ENCODE results near the gene ZDHHC5.

DNA sequence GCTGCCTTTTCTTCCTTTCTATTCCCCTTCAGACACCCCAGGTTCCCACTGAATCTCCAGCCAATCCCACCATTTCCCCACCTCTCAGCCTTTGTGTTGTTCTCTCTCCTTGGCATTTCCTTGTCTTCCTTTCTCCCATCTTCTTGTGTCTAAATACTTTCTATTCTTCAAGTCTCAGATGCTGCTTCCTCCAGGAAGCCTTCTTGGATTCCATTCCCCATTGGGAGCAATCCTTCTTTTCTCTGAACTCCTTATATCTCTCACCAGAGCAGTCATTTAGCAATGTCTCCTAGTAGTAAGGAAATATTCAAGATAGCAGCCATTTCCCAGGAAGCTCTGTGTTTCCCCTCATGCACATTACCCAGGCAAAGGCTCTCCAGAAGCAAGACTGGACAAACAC lies 33.6 kb upstream of the ZDHHC5 start:
- TF ChIP-seq, protein P1, sequence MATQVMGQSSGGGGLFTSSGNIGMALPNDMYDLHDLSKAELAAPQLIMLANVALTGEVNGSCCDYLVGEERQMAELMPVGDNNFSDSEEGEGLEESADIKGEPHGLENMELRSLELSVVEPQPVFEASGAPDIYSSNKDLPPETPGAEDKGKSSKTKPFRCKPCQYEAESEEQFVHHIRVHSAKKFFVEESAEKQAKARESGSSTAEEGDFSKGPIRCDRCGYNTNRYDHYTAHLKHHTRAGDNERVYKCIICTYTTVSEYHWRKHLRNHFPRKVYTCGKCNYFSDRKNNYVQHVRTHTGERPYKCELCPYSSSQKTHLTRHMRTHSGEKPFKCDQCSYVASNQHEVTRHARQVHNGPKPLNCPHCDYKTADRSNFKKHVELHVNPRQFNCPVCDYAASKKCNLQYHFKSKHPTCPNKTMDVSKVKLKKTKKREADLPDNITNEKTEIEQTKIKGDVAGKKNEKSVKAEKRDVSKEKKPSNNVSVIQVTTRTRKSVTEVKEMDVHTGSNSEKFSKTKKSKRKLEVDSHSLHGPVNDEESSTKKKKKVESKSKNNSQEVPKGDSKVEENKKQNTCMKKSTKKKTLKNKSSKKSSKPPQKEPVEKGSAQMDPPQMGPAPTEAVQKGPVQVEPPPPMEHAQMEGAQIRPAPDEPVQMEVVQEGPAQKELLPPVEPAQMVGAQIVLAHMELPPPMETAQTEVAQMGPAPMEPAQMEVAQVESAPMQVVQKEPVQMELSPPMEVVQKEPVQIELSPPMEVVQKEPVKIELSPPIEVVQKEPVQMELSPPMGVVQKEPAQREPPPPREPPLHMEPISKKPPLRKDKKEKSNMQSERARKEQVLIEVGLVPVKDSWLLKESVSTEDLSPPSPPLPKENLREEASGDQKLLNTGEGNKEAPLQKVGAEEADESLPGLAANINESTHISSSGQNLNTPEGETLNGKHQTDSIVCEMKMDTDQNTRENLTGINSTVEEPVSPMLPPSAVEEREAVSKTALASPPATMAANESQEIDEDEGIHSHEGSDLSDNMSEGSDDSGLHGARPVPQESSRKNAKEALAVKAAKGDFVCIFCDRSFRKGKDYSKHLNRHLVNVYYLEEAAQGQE (IDR thresholded peaks at IDR 0.05; ENCODE audit: insufficient read depth in 1 of 2, low read depth in 2 of 2, low read length in 1 of 2): no peak
- TF ChIP-seq, protein P2, sequence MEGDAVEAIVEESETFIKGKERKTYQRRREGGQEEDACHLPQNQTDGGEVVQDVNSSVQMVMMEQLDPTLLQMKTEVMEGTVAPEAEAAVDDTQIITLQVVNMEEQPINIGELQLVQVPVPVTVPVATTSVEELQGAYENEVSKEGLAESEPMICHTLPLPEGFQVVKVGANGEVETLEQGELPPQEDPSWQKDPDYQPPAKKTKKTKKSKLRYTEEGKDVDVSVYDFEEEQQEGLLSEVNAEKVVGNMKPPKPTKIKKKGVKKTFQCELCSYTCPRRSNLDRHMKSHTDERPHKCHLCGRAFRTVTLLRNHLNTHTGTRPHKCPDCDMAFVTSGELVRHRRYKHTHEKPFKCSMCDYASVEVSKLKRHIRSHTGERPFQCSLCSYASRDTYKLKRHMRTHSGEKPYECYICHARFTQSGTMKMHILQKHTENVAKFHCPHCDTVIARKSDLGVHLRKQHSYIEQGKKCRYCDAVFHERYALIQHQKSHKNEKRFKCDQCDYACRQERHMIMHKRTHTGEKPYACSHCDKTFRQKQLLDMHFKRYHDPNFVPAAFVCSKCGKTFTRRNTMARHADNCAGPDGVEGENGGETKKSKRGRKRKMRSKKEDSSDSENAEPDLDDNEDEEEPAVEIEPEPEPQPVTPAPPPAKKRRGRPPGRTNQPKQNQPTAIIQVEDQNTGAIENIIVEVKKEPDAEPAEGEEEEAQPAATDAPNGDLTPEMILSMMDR (IDR thresholded peaks at IDR 0.05): no peak
- TF ChIP-seq POLR2AphosphoS5 (IDR thresholded peaks at IDR 0.05; ENCODE audit: low read depth, low read length) (no peak), SIN3A (IDR thresholded peaks at IDR 0.05; ENCODE audit: borderline replicate concordance, insufficient read depth, low read depth, low read length) (no peak), TCF7L2 (IDR thresholded peaks at IDR 0.05; ENCODE audit: low read depth, low read length) (no peak)
